ENCODE results near the gene THAP3.

DNA sequence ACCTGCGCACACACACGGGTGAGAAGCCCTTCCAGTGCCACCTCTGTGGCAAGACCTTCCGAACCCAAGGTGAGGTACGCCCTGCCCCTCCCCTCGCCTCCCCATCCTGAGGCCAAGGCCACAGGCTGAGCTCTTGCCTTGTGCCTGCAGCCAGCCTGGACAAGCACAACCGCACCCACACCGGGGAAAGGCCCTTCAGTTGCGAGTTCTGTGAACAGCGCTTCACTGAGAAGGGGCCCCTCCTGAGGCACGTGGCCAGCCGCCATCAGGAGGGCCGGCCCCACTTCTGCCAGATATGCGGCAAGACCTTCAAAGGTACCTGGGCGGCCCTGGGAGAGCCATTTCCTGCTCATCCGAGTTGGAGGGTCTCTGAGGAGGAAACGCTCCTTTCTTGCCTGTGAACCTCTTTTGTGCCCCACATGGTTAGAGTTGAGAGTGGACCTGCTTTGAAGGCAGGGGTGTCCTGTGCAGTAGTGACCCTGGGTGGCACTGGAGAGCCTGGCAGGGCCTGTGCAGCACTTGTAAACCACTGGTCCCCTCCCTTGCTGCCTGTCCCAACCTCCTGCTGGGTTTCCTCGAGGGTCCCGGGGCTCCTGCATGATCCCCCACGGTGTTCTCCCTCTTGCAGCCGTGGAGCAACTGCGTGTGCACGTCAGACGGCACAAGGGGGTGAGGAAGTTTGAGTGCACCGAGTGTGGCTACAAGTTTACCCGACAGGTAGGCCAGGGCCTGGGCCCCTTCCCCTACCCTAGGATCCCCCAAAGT is 36.4 kb upstream of the THAP3 start:
- TF ChIP-seq EZH2 (IDR thresholded peaks at IDR 0.05; ENCODE audit: borderline replicate concordance, insufficient read depth, low read length, poor library complexity, severe bottlenecking) (no peak), POLR2AphosphoS5 (IDR thresholded peaks at IDR 0.05) (no peak), MXI1 (conservative IDR thresholded peaks at IDR 0.05; ENCODE audit: poor library complexity, severe bottlenecking) (no peak), RAD21 (conservative IDR thresholded peaks at IDR 0.05) (no peak), EP300 (conservative IDR thresholded peaks at IDR 0.05; ENCODE audit: poor library complexity, severe bottlenecking) (no peak)
- TF ChIP-seq, protein P1, sequence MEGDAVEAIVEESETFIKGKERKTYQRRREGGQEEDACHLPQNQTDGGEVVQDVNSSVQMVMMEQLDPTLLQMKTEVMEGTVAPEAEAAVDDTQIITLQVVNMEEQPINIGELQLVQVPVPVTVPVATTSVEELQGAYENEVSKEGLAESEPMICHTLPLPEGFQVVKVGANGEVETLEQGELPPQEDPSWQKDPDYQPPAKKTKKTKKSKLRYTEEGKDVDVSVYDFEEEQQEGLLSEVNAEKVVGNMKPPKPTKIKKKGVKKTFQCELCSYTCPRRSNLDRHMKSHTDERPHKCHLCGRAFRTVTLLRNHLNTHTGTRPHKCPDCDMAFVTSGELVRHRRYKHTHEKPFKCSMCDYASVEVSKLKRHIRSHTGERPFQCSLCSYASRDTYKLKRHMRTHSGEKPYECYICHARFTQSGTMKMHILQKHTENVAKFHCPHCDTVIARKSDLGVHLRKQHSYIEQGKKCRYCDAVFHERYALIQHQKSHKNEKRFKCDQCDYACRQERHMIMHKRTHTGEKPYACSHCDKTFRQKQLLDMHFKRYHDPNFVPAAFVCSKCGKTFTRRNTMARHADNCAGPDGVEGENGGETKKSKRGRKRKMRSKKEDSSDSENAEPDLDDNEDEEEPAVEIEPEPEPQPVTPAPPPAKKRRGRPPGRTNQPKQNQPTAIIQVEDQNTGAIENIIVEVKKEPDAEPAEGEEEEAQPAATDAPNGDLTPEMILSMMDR (IDR thresholded peaks at IDR 0.05; ENCODE audit: poor library complexity, severe bottlenecking), result no peak
